Mammary epithelial cell (primary cell): ENCODE data around the gene GCAT.

Experiments used
- CTCF ChIP-seq, 2 donors: IDR thresholded peaks in 1 of 2; conservative IDR thresholded peaks in 1 of 2; 2 replicates each; pipeline ENCODE4 v1.5.1; 2011 to 2012; ENCODE audit warnings: inconsistent platforms in 2 of 2, low read length in 2 of 2, mild to moderate bottlenecking in 2 of 2, control low read depth in 1 of 2, low read depth in 1 of 2; ENCODE audit not compliant: insufficient read depth in 1 of 2; ENCODE audit errors: extremely low read depth in 1 of 2
- EZH2 ChIP-seq: IDR thresholded peaks from 2 replicates; pipeline ENCODE4 v1.6.1; 2012; ENCODE audit warnings: low read length, inconsistent platforms, borderline replicate concordance

DNA sequence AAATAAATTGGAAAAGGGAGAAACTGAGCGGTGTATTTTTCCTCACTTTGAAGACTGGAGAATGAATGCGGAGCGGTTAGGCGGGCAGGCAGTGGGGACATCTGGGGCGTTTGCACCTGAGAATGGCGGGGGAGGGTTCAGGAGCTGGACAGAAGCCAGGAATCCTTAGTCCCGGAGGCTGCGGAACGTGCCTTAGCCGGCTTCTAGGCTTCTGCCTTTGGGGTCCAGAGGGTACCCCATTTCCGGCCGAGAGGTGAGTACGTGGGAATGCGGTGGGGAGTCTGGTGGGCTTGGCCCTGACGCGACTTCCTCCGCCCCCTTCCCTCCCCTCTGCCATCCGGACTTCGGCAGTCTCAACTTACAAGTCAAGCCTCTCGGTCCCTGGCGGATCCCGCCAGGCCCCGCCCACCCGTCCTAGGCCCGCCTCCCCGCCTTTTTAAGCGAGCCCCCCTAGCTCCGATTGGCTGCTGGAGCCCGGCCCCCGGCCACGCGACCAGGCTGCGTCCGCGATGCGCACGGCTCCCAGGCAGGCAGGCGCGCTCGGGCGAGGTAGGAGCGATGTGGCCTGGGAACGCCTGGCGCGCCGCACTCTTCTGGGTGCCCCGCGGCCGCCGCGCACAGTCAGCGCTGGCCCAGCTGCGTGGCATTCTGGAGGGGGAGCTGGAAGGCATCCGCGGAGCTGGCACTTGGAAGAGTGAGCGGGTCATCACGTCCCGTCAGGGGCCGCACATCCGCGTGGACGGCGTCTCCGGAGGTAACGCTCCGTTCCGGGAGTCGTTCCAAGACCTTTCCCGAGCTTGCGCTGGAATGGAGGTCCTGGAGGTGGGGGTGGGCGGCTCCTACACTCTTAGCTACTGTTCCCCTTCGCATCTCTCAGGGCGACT lies at the start of gene GCAT:
- no peak for TF ChIP-seq CTCF (conservative IDR thresholded peaks at IDR 0.05 in 1 of 2, IDR thresholded peaks at IDR 0.05 in 1 of 2; ENCODE audit: extremely low read depth in 1 of 2, insufficient read depth in 1 of 2, low read depth in 1 of 2, low read length in 2 of 2)
- TF ChIP-seq EZH2 = no peak
